Endothelial cell of umbilical vein (primary cell): ENCODE measurements around the gene CORO2B.

Experiments used
- CTCF ChIP-seq, 2 donors: IDR thresholded peaks; 1 replicate in 1 of 2; 2 replicates in 1 of 2; pipeline ENCODE4 v1.5.1; 2011; ENCODE audit warnings: low read length in 2 of 2, mild to moderate bottlenecking in 2 of 2, moderate library complexity in 2 of 2, control low read depth in 1 of 2, inconsistent platforms in 1 of 2, low read depth in 1 of 2; ENCODE audit not compliant: insufficient read depth in 1 of 2; ENCODE audit errors: extremely low read depth in 1 of 2
- EZH2 ChIP-seq: IDR thresholded peaks from 2 replicates; pipeline ENCODE4 v1.6.1; 2012; ENCODE audit warnings: borderline replicate concordance, low read depth, mild to moderate bottlenecking, moderate library complexity, low read length, inconsistent platforms; ENCODE audit not compliant: severe bottlenecking
- JUN ChIP-seq: IDR thresholded peaks from 2 replicates; pipeline ENCODE4 v1.6.1; 2011; ENCODE audit warnings: borderline replicate concordance, low read depth; ENCODE audit not compliant: insufficient read length, insufficient read depth
- MAX ChIP-seq: IDR thresholded peaks from 2 replicates; pipeline ENCODE4 v1.6.1; 2011; ENCODE audit not compliant: insufficient read depth, insufficient read length
- MYC ChIP-seq: IDR thresholded peaks from one replicate; pipeline ENCODE4 v1.6.1; 2011; ENCODE audit warnings: mild to moderate bottlenecking, low read depth, low read length
- POLR2A ChIP-seq: IDR thresholded peaks from 2 replicates; pipeline ENCODE4 v1.6.1; 2012; ENCODE audit warnings: low read depth, mild to moderate bottlenecking, control low read depth, low read length
- POLR2AphosphoS5 ChIP-seq: IDR thresholded peaks from 2 replicates; pipeline ENCODE4 v1.6.1; 2012; ENCODE audit warnings: low read depth, mild to moderate bottlenecking, control low read depth, low read length, moderate library complexity; ENCODE audit not compliant: insufficient read depth

DNA sequence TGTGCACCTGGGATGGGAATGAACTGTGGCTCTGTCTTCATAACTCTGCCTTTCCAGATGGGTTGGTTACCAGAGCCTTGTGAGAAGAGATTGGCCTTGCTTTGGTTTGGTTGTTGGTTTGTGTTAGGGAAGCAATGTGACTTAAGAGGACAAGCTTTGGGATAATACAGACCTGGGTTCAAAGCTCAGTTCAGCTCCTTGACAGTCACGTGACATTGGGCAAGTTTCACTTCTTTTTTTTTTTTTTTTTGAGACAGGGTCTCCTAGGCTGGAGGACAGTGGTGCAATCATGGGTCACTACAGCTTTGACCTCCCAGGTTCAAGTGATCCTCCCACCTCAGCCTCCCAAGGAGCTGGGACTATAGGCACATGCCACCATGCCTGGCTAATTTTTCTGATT lies 42.7 kb downstream of the CORO2B start:
- no peak for TF ChIP-seq CTCF (IDR thresholded peaks at IDR 0.05; ENCODE audit: extremely low read depth in 1 of 2, insufficient read depth in 1 of 2, low read depth in 1 of 2, low read length in 2 of 2)
- TF ChIP-seq POLR2A = no peak
- no peak for TF ChIP-seq EZH2
- TF ChIP-seq MAX = no peak
- TF ChIP-seq MYC = no peak
- TF ChIP-seq POLR2AphosphoS5 = no peak
- TF ChIP-seq JUN = no peak
